RWPE2 (cell line): ENCODE data around the gene SPATS2.

Experiments
- ATAC-seq: fragments of 200-7000 bp; cut with Tn5 transposase; 3 replicates; pipeline ENCODE4 v1.9.1; 2021; ENCODE audit warnings: low read depth
- DNase-seq: peaks from one replicate; pipeline ENCODE4 v3.0.0-alpha.2; 2020; ENCODE audit warnings: low spot score
- H3K27ac ChIP-seq: fragments of 450-650 bp; 2 replicates; pipeline ENCODE4 v1.5.1; 2017; ENCODE audit warnings: mild to moderate bottlenecking; ENCODE audit not compliant: poor library complexity, severe bottlenecking
- H3K27me3 ChIP-seq: fragments of 250-450 bp; sonication (Bioruptor Pico); 2 replicates; pipeline ENCODE4 v1.5.1; 2021; ENCODE audit warnings: mild to moderate bottlenecking, moderate library complexity; ENCODE audit not compliant: insufficient read depth, poor library complexity, severe bottlenecking
- H3K36me3 ChIP-seq: fragments of 250-450 bp; sonication (Bioruptor Pico); 2 replicates; pipeline ENCODE4 v1.5.1; 2020; ENCODE audit warnings: low read depth, mild to moderate bottlenecking, moderate library complexity
- H3K4me1 ChIP-seq: fragments of 250-450 bp; sonication (Bioruptor Pico); 2 replicates; pipeline ENCODE4 v1.5.1; 2021; ENCODE audit warnings: mild to moderate bottlenecking, moderate library complexity; ENCODE audit not compliant: insufficient read depth, poor library complexity, severe bottlenecking
- H3K4me3 ChIP-seq: fragments of 250-450 bp; sonication (Bioruptor Pico); 2 replicates; pipeline ENCODE4 v1.5.1; 2021; ENCODE audit warnings: mild to moderate bottlenecking, moderate library complexity; ENCODE audit not compliant: severe bottlenecking
- H3K9me3 ChIP-seq: fragments of 250-450 bp; sonication (Bioruptor Pico); 2 replicates; pipeline ENCODE4 v1.5.1; 2021; ENCODE audit warnings: mild to moderate bottlenecking, moderate library complexity; ENCODE audit not compliant: severe bottlenecking
- CTCF ChIP-seq: fragments of 450-650 bp; IDR thresholded peaks from one replicate; pipeline ENCODE4 v1.5.1; 2017; ENCODE audit warnings: mild to moderate bottlenecking, moderate library complexity; ENCODE audit not compliant: poor library complexity, severe bottlenecking

The SPATS2 gene

GRCh38 chr12:49543221-49543913, 176.1 kb downstream of the SPATS2 start:
- no peak for ATAC-seq
- Histone ChIP-seq H3K9me3 (no peaks in the 10 kb centered on the region), H3K4me1 (peaks cover 8% of the 10 kb centered on the region), H3K36me3 (no peaks in the 10 kb centered on the region), H3K27ac (no peak overlapping the region), H3K4me3 (no peak overlapping the region), H3K27me3 (peaks cover 8% of the 10 kb centered on the region)
- no peak for DNase-seq
- no peak for TF ChIP-seq CTCF

DNA sequence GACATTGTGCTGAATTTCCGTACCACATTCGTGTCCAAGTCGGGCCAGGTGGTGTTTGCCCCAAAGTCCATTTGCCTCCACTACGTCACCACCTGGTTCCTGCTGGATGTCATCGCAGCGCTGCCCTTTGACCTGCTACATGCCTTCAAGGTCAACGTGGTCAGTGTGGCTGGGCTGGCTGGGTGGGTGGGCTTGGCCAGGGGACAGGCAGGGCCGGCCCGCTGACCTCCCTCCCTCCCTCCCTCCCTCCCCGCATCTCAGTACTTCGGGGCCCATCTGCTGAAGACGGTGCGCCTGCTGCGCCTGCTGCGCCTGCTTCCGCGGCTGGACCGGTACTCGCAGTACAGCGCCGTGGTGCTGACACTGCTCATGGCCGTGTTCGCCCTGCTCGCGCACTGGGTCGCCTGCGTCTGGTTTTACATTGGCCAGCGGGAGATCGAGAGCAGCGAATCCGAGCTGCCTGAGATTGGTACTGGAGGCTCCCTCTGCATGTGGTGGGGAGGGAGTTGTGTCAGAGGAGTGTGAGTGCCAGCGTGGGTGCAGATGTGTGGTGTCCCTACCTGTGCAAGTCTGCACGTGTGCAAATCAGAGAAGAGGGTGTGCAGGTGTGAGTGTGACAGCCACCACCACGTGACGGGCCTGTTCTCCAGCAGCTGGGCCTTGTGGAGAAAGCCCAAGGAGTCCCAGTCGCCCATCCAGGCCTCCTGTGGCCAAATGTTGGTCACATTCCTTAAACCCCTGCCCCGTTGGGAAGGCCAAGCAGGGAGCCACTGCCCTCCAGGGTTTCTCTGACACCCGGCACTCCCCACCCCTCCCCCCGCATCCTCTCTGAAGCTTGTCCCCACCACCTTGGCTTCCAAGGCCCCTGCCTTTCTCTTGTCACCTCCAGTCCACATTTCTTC, 176.9 kb downstream of the SPATS2 start:
- Histone ChIP-seq H3K27me3 (peaks cover 7% of the 10 kb centered on the region), H3K9me3 (no peaks in the 10 kb centered on the region), H3K27ac (no peak overlapping the region), H3K4me1 (peaks cover 8% of the 10 kb centered on the region), H3K36me3 (no peaks in the 10 kb centered on the region), H3K4me3 (no peak overlapping the region)
- DNase-seq (no peak), ATAC-seq (no peak)
- no peak for TF ChIP-seq CTCF

DNA sequence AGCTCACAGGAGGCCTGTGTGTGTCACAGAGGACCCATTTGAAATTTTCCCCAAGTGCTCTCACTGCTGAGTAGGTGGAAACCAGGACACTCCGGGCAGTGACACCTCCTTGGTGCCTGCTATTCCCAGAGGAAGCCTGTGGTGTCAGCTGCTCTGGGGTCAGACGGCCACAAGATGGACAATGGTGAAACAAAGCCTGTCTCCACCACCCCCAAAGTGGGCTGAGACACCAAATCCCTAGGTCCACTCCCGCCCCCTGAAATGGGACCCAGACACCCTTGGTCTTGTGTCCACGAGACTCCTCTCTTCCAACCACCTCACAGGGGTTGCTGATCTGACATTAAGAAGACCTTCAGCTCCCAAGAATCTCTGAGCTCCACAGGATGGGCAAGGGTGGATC, 178.6 kb downstream of the SPATS2 start:
- Histone ChIP-seq H3K36me3 (no peaks in the 10 kb centered on the region), H3K4me3 (no peak overlapping the region), H3K4me1 (peaks cover 8% of the 10 kb centered on the region), H3K9me3 (no peaks in the 10 kb centered on the region), H3K27me3 (no peaks in the 10 kb centered on the region), H3K27ac (no peak overlapping the region)
- DNase-seq (no peak), ATAC-seq (no peak)
- TF ChIP-seq CTCF: no peak

GRCh38 chr12:49546481-49546880, 179.2 kb downstream of the SPATS2 start:
- Histone ChIP-seq H3K27ac (no peak overlapping the region), H3K4me1 (peaks cover 8% of the 10 kb centered on the region), H3K9me3 (no peaks in the 10 kb centered on the region), H3K27me3 (no peaks in the 10 kb centered on the region), H3K36me3 (no peaks in the 10 kb centered on the region), H3K4me3 (no peak overlapping the region)
- no peak for ATAC-seq
- DNase-seq: no peak
- TF ChIP-seq CTCF: no peak
